ENCODE data around the gene MAN1A1.

Gene MAN1A1

GRCh38 chr6:119325559-119326265, 23.8 kb downstream of the MAN1A1 start:
- DNase-seq = no peak

- DNase-seq = no peak
Observed at GRCh38 chr6:119324718-119325117, 24.8 kb downstream of the MAN1A1 start.

GRCh38 chr6:119323931-119324330, 25.6 kb downstream of the MAN1A1 start:
- no peak for DNase-seq

- no peak for DNase-seq
Observed at GRCh38 chr6:119323478-119323877, 26.1 kb downstream of the MAN1A1 start.

- DNase-seq = no peak
Observed at GRCh38 chr6:119322715-119323350, 26.7 kb downstream of the MAN1A1 start.

GRCh38 chr6:119322034-119322433, 27.5 kb downstream of the MAN1A1 start:
- DNase-seq = no peak

- no peak for DNase-seq
Observed at GRCh38 chr6:119319694-119320093, 29.9 kb downstream of the MAN1A1 start.

GRCh38 chr6:119318730-119319129, 30.8 kb downstream of the MAN1A1 start:
- no peak for DNase-seq

- no peak for DNase-seq
Observed at GRCh38 chr6:119318176-119318575, 31.4 kb downstream of the MAN1A1 start.

- no peak for DNase-seq
Observed at GRCh38 chr6:119317007-119317406, 32.6 kb downstream of the MAN1A1 start.

GRCh38 chr6:119314885-119315272, 34.7 kb downstream of the MAN1A1 start:
- no peak for DNase-seq

- no peak for DNase-seq
Observed at GRCh38 chr6:119313937-119314884, 35.4 kb downstream of the MAN1A1 start.

- DNase-seq = no peak
Observed at GRCh38 chr6:119312875-119313338, 36.7 kb downstream of the MAN1A1 start.

GRCh38 chr6:119312441-119312840, 37.1 kb downstream of the MAN1A1 start:
- no peak for DNase-seq

GRCh38 chr6:119311514-119312142, 37.9 kb downstream of the MAN1A1 start:
- DNase-seq = no peak

GRCh38 chr6:119310486-119311036, 39.0 kb downstream of the MAN1A1 start:
- no peak for DNase-seq

GRCh38 chr6:119308991-119309657, 40.4 kb downstream of the MAN1A1 start:
- peak; percentile 57 for DNase-seq

GRCh38 chr6:119308048-119308570, 41.5 kb downstream of the MAN1A1 start:
- DNase-seq = peak; percentile 85

GRCh38 chr6:119307056-119307455, 42.5 kb downstream of the MAN1A1 start:
- DNase-seq = no peak

GRCh38 chr6:119306396-119306968, 43.1 kb downstream of the MAN1A1 start:
- DNase-seq = no peak

Measured in fibroblast of skin of abdomen (primary cell).